ENCODE results near the gene NRG3.

GRCh38 chr10:82228701-82229100 lies 353.7 kb downstream of the NRG3 start:
- TF ChIP-seq CTCF (IDR thresholded peaks at IDR 0.05) (no peak), POLR2AphosphoS5 (IDR thresholded peaks at IDR 0.05) (no peak)

Measured in prostate gland (tissue), 2 donors.